Common myeloid progenitor, CD34-positive (primary cell): ENCODE data around the gene ALDH16A1.

ENCODE experiments used
- CTCF ChIA-PET: fragments of 350-600 bp; sonication (Branson Sonifier 250); formaldehyde crosslinking; loops from one replicate; lab custom pipeline; 2021; ENCODE audit warnings: antibody characterized with exemption; lab: Charles Lee
- POLR2A ChIA-PET: fragments of 350-600 bp; sonication (Branson Sonifier 250); formaldehyde crosslinking; loops from one replicate; lab custom pipeline; 2021; ENCODE audit warnings: antibody characterized with exemption; lab: Charles Lee
- DNase-seq, 3 donors: peaks; one replicate each; pipeline versions ENCODE4 v3.0.0 to v3.0.0-alpha.2; 2013
- H3K27ac ChIP-seq, 2 experiments: 1 replicate in 1 of 2; 2 replicates in 1 of 2; pipeline ENCODE4 v1.7.0; 2013; ENCODE audit warnings: inconsistent platforms in 2 of 2, low read length in 2 of 2, mild to moderate bottlenecking in 2 of 2, low read depth in 1 of 2, moderate library complexity in 1 of 2; ENCODE audit not compliant: severe bottlenecking in 2 of 2, insufficient read depth in 1 of 2, poor library complexity in 1 of 2
- H3K27me3 ChIP-seq, 5 experiments: replicated peaks in 2 of 5; 1 replicate in 3 of 5; 2 replicates in 2 of 5; pipeline versions ENCODE4 v1.6.1 to v1.7.0; 2013; ENCODE audit warnings: low read length in 4 of 5, mild to moderate bottlenecking in 2 of 5, moderate library complexity in 2 of 5, inconsistent platforms in 1 of 5; ENCODE audit not compliant: insufficient read depth in 5 of 5, control insufficient read depth in 4 of 5
- H3K36me3 ChIP-seq, 4 experiments: 1 replicate in 2 of 4; 2 replicates in 2 of 4; pipeline versions ENCODE4 v1.6.1 to v1.7.0; 2013; ENCODE audit warnings: low read length in 3 of 4, control low read depth in 1 of 4, mild to moderate bottlenecking in 1 of 4; ENCODE audit not compliant: control insufficient read depth in 4 of 4, insufficient read depth in 4 of 4
- H3K4me1 ChIP-seq, 4 experiments: 1 replicate in 3 of 4; 2 replicates in 1 of 4; pipeline versions ENCODE4 v1.6.1 to v1.7.1; 2013; ENCODE audit warnings: low read length in 3 of 4, mild to moderate bottlenecking in 3 of 4, control low read depth in 1 of 4, inconsistent platforms in 1 of 4, moderate library complexity in 1 of 4; ENCODE audit not compliant: control insufficient read depth in 4 of 4, insufficient read depth in 4 of 4; ENCODE audit errors: control extremely low read depth in 1 of 4
- H3K4me3 ChIP-seq, 7 experiments: 1 replicate in 4 of 7; 2 replicates in 3 of 7; pipeline versions ENCODE4 v1.5.1 to v1.7.0; 2013; ENCODE audit warnings: mild to moderate bottlenecking in 7 of 7, low read length in 6 of 7, moderate library complexity in 6 of 7, inconsistent platforms in 2 of 7, low read depth in 2 of 7, control low read depth in 1 of 7; ENCODE audit not compliant: insufficient read depth in 4 of 7, control insufficient read depth in 1 of 7; ENCODE audit errors: extremely low read depth in 1 of 7
- H3K9me3 ChIP-seq, 5 experiments: 1 replicate in 4 of 5; 2 replicates in 1 of 5; pipeline versions ENCODE4 v1.6.1 to v1.7.1; 2013; ENCODE audit warnings: low read length in 4 of 5, mild to moderate bottlenecking in 2 of 5, inconsistent platforms in 1 of 5, low read depth in 1 of 5, moderate library complexity in 1 of 5; ENCODE audit not compliant: control insufficient read depth in 4 of 5, insufficient read depth in 2 of 5; ENCODE audit errors: control extremely low read depth in 1 of 5
- WGBS: methylation state at CpG from one replicate; pipeline ENCODE4 v1.1.5; 2013; ENCODE audit not compliant: insufficient coverage; 5-methylcytosine and 5-hydroxymethylcytosine counted together

The ALDH16A1 gene

GRCh38 chr19:49423071-49423984 lies 29.7 kb upstream of the ALDH16A1 start, which contains the start of gene PTH2:
PTH2 (minus strand) TSS chr19:49423441; CDS start chr19:49423339, 102 bp downstream.
- no peaks in the 10 kb centered on the region for H3K36me3 ChIP-seq
- CTCF ChIA-PET: interaction anchor here (1.4 kb wide), 1 partner anchor 24 kb away, joined by 4 read pairs; no protein-coding TSS in a partner anchor
- no peak for DNase-seq
- POLR2A ChIA-PET: no interaction called here
- 14% methylated on average over 34 of the region's 42 CpGs for WGBS
- peaks cover 5 to 91% (median 60%) of the 10 kb centered on the region in 5 experiments for H3K27me3 ChIP-seq
- no peaks in the 10 kb centered on the region for H3K9me3 ChIP-seq
- H3K4me3 ChIP-seq: peak within 1 kb of the TSS in 4 of 7 experiments; percentile 8 to 45 (median 22)
- no peak within 1 kb of the TSS for H3K27ac ChIP-seq
- peaks cover 0 to 42% (median 40%) of the 10 kb centered on the region in 4 experiments for H3K4me1 ChIP-seq

GRCh38 chr19:49423985-49424303 lies 29.1 kb upstream of the ALDH16A1 start:
- Histone ChIP-seq H3K27me3 (peaks cover 5 to 96% (median 65%) of the 10 kb centered on the region in 5 experiments), H3K4me3 (no peak overlapping the region), H3K9me3 (no peaks in the 10 kb centered on the region), H3K36me3 (no peaks in the 10 kb centered on the region), H3K27ac (no peak overlapping the region), H3K4me1 (peaks cover 0 to 44% (median 40%) of the 10 kb centered on the region in 4 experiments)
- DNase-seq: no peak
- ChIA-PET CTCF (interaction anchor here (1.4 to 2.4 kb wide), 2 partner anchors 23 to 33 kb away, joined by 4 to 11 read pairs; no protein-coding TSS in a partner anchor), POLR2A (no interaction called here)
- WGBS: 25% methylated on average over 3 of the region's 3 CpGs

GRCh38 chr19:49425178-49425577 lies 27.8 kb upstream of the ALDH16A1 start, which contains the start of gene GFY:
GFY (plus strand) TSS chr19:49425388; CDS start chr19:49426431, 1,043 bp downstream.
- Histone ChIP-seq H3K4me3 (no peak within 1 kb of the TSS), H3K4me1 (peaks cover 0 to 44% (median 40%) of the 10 kb centered on the region in 4 experiments), H3K27me3 (peaks cover 5 to 98% (median 64%) of the 10 kb centered on the region in 5 experiments), H3K9me3 (no peaks in the 10 kb centered on the region), H3K36me3 (no peaks in the 10 kb centered on the region), H3K27ac (no peak within 1 kb of the TSS)
- CTCF ChIA-PET: interaction anchor here (1.0 to 2.4 kb wide), 4 partner anchors 9 to 34 kb away, joined by 3 to 11 read pairs (median 5); no protein-coding TSS in a partner anchor
- POLR2A ChIA-PET: no interaction called here
- 62% methylated on average over 7 of the region's 7 CpGs for WGBS
- no peak for DNase-seq

- POLR2A ChIA-PET: no interaction called here
- DNase-seq: no peak
- WGBS: 7% methylated on average over 26 of the region's 30 CpGs
Observed at GRCh38 chr19:49425922-49426592, 27.0 kb upstream of the ALDH16A1 start.

GRCh38 chr19:49427339-49427738 lies 25.7 kb upstream of the ALDH16A1 start:
- no peaks in the 10 kb centered on the region for H3K36me3 ChIP-seq
- DNase-seq: no peak
- H3K4me3 ChIP-seq: no peak overlapping the region
- peaks cover 0 to 4% (median 0%) of the 10 kb centered on the region in 5 experiments for H3K9me3 ChIP-seq
- CTCF ChIA-PET: interaction anchor here (1.3 kb wide), 1 partner anchor 171 kb away, joined by 3 read pairs; no protein-coding TSS in a partner anchor
- POLR2A ChIA-PET: no interaction called here
- peaks cover 0 to 99% (median 61%) of the 10 kb centered on the region in 5 experiments for H3K27me3 ChIP-seq
- WGBS: 59% methylated on average over 3 of the region's 12 CpGs
- no peak overlapping the region for H3K27ac ChIP-seq
- H3K4me1 ChIP-seq: peaks cover 0 to 35% (median 29%) of the 10 kb centered on the region in 4 experiments

More at GRCh38 chr19:49425922-49426592, 27.0 kb upstream of the ALDH16A1 start:
- no peaks in the 10 kb centered on the region for H3K9me3 ChIP-seq
- H3K27ac ChIP-seq: no peak overlapping the region
- CTCF ChIA-PET: interaction anchor here (1.0 to 2.4 kb wide), 3 partner anchors 10 to 35 kb away, joined by 3 to 11 read pairs (median 6); no protein-coding TSS in a partner anchor
- H3K4me1 ChIP-seq: peaks cover 0 to 39% (median 36%) of the 10 kb centered on the region in 4 experiments
- peaks cover 0 to 98% (median 60%) of the 10 kb centered on the region in 5 experiments for H3K27me3 ChIP-seq
- H3K36me3 ChIP-seq: no peaks in the 10 kb centered on the region
- H3K4me3 ChIP-seq: no peak overlapping the region

- ChIA-PET POLR2A (no interaction called here), CTCF (interaction anchor here (1.3 kb wide), 2 partner anchors 19 to 172 kb away, joined by 3 read pairs; no protein-coding TSS in a partner anchor)
- Histone ChIP-seq H3K4me3 (peak overlapping the region in 3 of 7 experiments; percentile 26 to 48 (median 36)), H3K27me3 (peaks cover 0 to 99% (median 63%) of the 10 kb centered on the region in 5 experiments), H3K36me3 (no peaks in the 10 kb centered on the region), H3K9me3 (peaks cover 0 to 4% (median 0%) of the 10 kb centered on the region in 5 experiments), H3K4me1 (peaks cover 0 to 35% (median 23%) of the 10 kb centered on the region in 4 experiments), H3K27ac (no peak overlapping the region)
- peak in 1 of 3 donors; percentile 26 for DNase-seq
- whole genome bisulfite sequencing: 2% methylated on average over 38 of the region's 45 CpGs
Observed at GRCh38 chr19:49427855-49428546, 25.0 kb upstream of the ALDH16A1 start.
